B cell (primary cell): ENCODE results near the gene NOTUM.

Experiments used
- CTCF ChIP-seq: fragments of 200-600 bp; IDR thresholded peaks from one replicate; pipeline ENCODE4 v1.8.0; 2022; ENCODE audit warnings: antibody characterized with exemption, mild to moderate bottlenecking
- EZH2 ChIP-seq: IDR thresholded peaks from 2 replicates; pipeline ENCODE4 v1.6.1; 2012; ENCODE audit warnings: borderline replicate concordance, low read depth, mild to moderate bottlenecking, moderate library complexity, low read length; ENCODE audit not compliant: insufficient read depth, poor library complexity, severe bottlenecking

GRCh38 chr17:81927653-81928543 is 33.1 kb downstream of the NOTUM start, which contains the start of gene MAFG:
- peak; percentile 52 for TF ChIP-seq CTCF
- no peak for TF ChIP-seq EZH2
